GM12801 (cell line): ENCODE results near the gene GDI2.

Experiments used
- CTCF ChIP-seq: IDR thresholded peaks from one replicate; pipeline ENCODE4 v1.5.1; 2011; ENCODE audit warnings: control low read depth; ENCODE audit not compliant: insufficient read length; ENCODE audit errors: extremely low read depth

Gene GDI2

GRCh38 chr10:5817322-5818047 is 4.3 kb upstream of the GDI2 start:
- TF ChIP-seq CTCF: no peak

GRCh38 chr10:5816170-5816569 is 2.9 kb upstream of the GDI2 start:
- no peak for TF ChIP-seq CTCF

GRCh38 chr10:5814110-5815107 is 1.2 kb upstream of the GDI2 start:
- no peak for TF ChIP-seq CTCF

- no peak for TF ChIP-seq CTCF
Measured at GRCh38 chr10:5813091-5813340, 218 bp downstream of the GDI2 start.

GRCh38 chr10:5812283-5813090 is 747 bp downstream of the GDI2 start:
- no peak for TF ChIP-seq CTCF

GRCh38 chr10:5811387-5811821 is 1.8 kb downstream of the GDI2 start:
- no peak for TF ChIP-seq CTCF

GRCh38 chr10:5810225-5810624 is 3.0 kb downstream of the GDI2 start:
- TF ChIP-seq CTCF: no peak
